Dedifferentiated amniotic fluid mesenchymal stem cell (primary cell): ENCODE data around the gene CSTF2.
"Not testable (repeated sequence)": the region's sequence is repeated elsewhere in the genome, so short reads cannot be mapped to it uniquely, and the experiment has no call there.

Experiments used
- DNase-seq: peaks from one replicate; pipeline ENCODE4 v3.0.0-alpha.2; 2016; ENCODE audit errors: extremely low spot score

The CSTF2 gene

GRCh38 chrX:100819837-100820666 lies at the start of gene CSTF2:
Gene CSTF2, plus strand, starts transcription at chrX:100820391. Its CDS starts 26 bp downstream, at chrX:100820417.
- peak; percentile 78 for DNase-seq

- DNase-seq = not testable (repeated sequence)
These were observed 23.8 kb upstream of the CSTF2 start for GRCh38 chrX:100796371-100796770.

- no peak for DNase-seq
These were observed 22.8 kb upstream of the CSTF2 start for GRCh38 chrX:100797359-100797758.

GRCh38 chrX:100798484-100799214 lies 21.5 kb upstream of the CSTF2 start:
- no peak for DNase-seq

- DNase-seq = no peak
These were observed 17.3 kb upstream of the CSTF2 start for GRCh38 chrX:100802843-100803242.

GRCh38 chrX:100804780-100805179 lies 15.4 kb upstream of the CSTF2 start:
- DNase-seq = no peak

GRCh38 chrX:100808265-100808664 lies 11.9 kb upstream of the CSTF2 start:
- DNase-seq = not testable (repeated sequence)

- no peak for DNase-seq
These were observed 7.7 kb upstream of the CSTF2 start for GRCh38 chrX:100812216-100813158.

GRCh38 chrX:100817340-100817739 lies 2.9 kb upstream of the CSTF2 start:
- DNase-seq = no peak

GRCh38 chrX:100819534-100819836 lies 706 bp upstream of the CSTF2 start:
- DNase-seq = no peak

- DNase-seq = no peak
These were observed 9.5 kb downstream of the CSTF2 start for GRCh38 chrX:100829730-100830129.

GRCh38 chrX:100830143-100830542 lies 10.0 kb downstream of the CSTF2 start:
- DNase-seq = no peak

- no peak for DNase-seq
These were observed 10.4 kb downstream of the CSTF2 start for GRCh38 chrX:100830547-100830946.

- DNase-seq = no peak
These were observed 11.2 kb downstream of the CSTF2 start for GRCh38 chrX:100831219-100831946.

GRCh38 chrX:100850317-100850716 lies 30.1 kb downstream of the CSTF2 start:
- no peak for DNase-seq

GRCh38 chrX:100852810-100853209 lies 32.6 kb downstream of the CSTF2 start:
- DNase-seq = no peak

GRCh38 chrX:100863326-100863864 lies 43.2 kb downstream of the CSTF2 start:
- DNase-seq = no peak

- DNase-seq = no peak
These were observed 44.6 kb downstream of the CSTF2 start for GRCh38 chrX:100864657-100865391.

GRCh38 chrX:100868273-100868672 lies 48.1 kb downstream of the CSTF2 start:
- DNase-seq = no peak

- no peak for DNase-seq
These were observed 50.3 kb downstream of the CSTF2 start for GRCh38 chrX:100870527-100870926.
